HepG2 (cell line): ENCODE results near the gene NCR3LG1. TPM values are rescaled to one million over a fixed set of nuclear protein-coding genes. Genes with fewer than 3 reads are reported as not detected.

Experiments used
- AKAP8 ChIP-seq: sonication (generic); formaldehyde crosslinking; IDR thresholded peaks from 2 replicates; pipeline ENCODE4 v1.5.1; 2020; ENCODE audit warnings: mild to moderate bottlenecking, missing genetic modification reagents
- CENPBD1 ChIP-seq: sonication (generic); formaldehyde crosslinking; IDR thresholded peaks from 2 replicates; pipeline ENCODE4 v1.8.0; 2022; ENCODE audit warnings: missing genetic modification reagents, low read depth, mild to moderate bottlenecking, borderline replicate concordance
- FOSL1 ChIP-seq: sonication (generic); formaldehyde crosslinking; IDR thresholded peaks from 2 replicates; pipeline ENCODE4 v1.9.0; 2021; ENCODE audit warnings: missing genetic modification reagents, borderline replicate concordance
- IRF2 ChIP-seq: IDR thresholded peaks from 2 replicates; pipeline ENCODE4 v1.6.1; 2018; ENCODE audit warnings: missing genetic modification reagents, missing compliant biosample characterization
- NR2F6 ChIP-seq, 2 experiments: IDR thresholded peaks; 2 replicates each; pipeline ENCODE4 v1.6.1; 2016; ENCODE audit warnings: antibody characterized with exemption in 1 of 2, mild to moderate bottlenecking in 1 of 2
- NRL ChIP-seq: sonication (generic); formaldehyde crosslinking; IDR thresholded peaks from 2 replicates; pipeline ENCODE4 v1.5.0; 2020; ENCODE audit warnings: missing genetic modification reagents, mild to moderate bottlenecking, moderate library complexity, borderline replicate concordance
- SKI ChIP-seq: fragments of 450-650 bp; IDR thresholded peaks from one replicate; pipeline ENCODE4 v1.6.1; 2018; ENCODE audit warnings: mild to moderate bottlenecking; ENCODE audit not compliant: partially characterized antibody
- SKIL ChIP-seq: sonication (generic); formaldehyde crosslinking; IDR thresholded peaks from 2 replicates; pipeline ENCODE4 v1.8.0; 2022; ENCODE audit warnings: missing genetic modification reagents, mild to moderate bottlenecking, moderate library complexity, borderline replicate concordance
- THYN1 ChIP-seq: sonication (generic); formaldehyde crosslinking; IDR thresholded peaks from 2 replicates; pipeline ENCODE4 v1.8.1; 2023; ENCODE audit warnings: low read depth, mild to moderate bottlenecking, moderate library complexity, missing genetic modification reagents, borderline replicate concordance
- U2AF2 ChIP-seq: fragments of 200-400 bp; formaldehyde crosslinking; IDR thresholded peaks from 2 replicates; pipeline ENCODE4 v1.6.1; 2017; ENCODE audit warnings: low read depth, mild to moderate bottlenecking, low read length
- ZNF556 ChIP-seq: sonication (generic); formaldehyde crosslinking; IDR thresholded peaks from 2 replicates; pipeline ENCODE4 v1.4.0; 2020; ENCODE audit warnings: mild to moderate bottlenecking, missing genetic modification reagents, borderline replicate concordance
- ZNF703 ChIP-seq: sonication (generic); formaldehyde crosslinking; IDR thresholded peaks from 2 replicates; pipeline ENCODE4 v1.5.1; 2020; ENCODE audit warnings: missing genetic modification reagents, mild to moderate bottlenecking, moderate library complexity, borderline replicate concordance
- polyA plus RNA-seq, 8 experiments: library from polyadenylated mRNA; depleted of rRNA in 3 of 8; stranded (reverse) in 7 of 8; unstranded in 1 of 8; fragments of >200 nt; fragmentation: Illumina TruSeq in 4 of 8; extraction: Trizol in 4 of 8; gene quantifications; 2 replicates each; pipeline versions ENCODE4 v1.2.1 to v1.2.3, GENCODE V29; 2011 to 2016; ENCODE audit warnings: low read depth in 4 of 8, missing spikeins in 1 of 8, mixed read lengths in 1 of 8; ENCODE audit not compliant: insufficient read depth in 1 of 8
- total RNA-seq, 5 experiments: library from RNA; depleted of rRNA; stranded (reverse); fragments of >200 nt; fragmentation: Illumina TruSeq; extraction: Trizol; gene quantifications; 2 replicates each; pipeline ENCODE4 v1.2.3, GENCODE V29; 2016; ENCODE audit warnings: low read depth in 1 of 5

NCR3LG1 gene
- total and polyA plus RNA-seq, 2 of the 13 experiments (the other 11 are each of a cell fraction or from before 2014, with no cell fraction given): 16.1 to 25.1 TPM

- TF ChIP-seq ZNF556 (CRISPR knock-in tag) (no peak), U2AF2 (no peak), IRF2 (CRISPR knock-in tag) (no peak), SKIL (CRISPR knock-in tag) (no peak), SKI (no peak), NR2F6 (IDR thresholded peaks at IDR 0.05) (no peak), NR2F6 (CRISPR knock-in tag; IDR thresholded peaks at IDR 0.05) (no peak), AKAP8 (no peak), THYN1 (CRISPR knock-in tag) (no peak), FOSL1 (no peak), ZNF703 (no peak), NRL (no peak), CENPBD1 (CRISPR knock-in tag) (no peak)
Observed at GRCh38 chr11:17313349-17314231, 38.0 kb upstream of the NCR3LG1 start (continued).
